Osteocyte (in vitro differentiated cells): ENCODE measurements around the gene OR1I1. TPM values are rescaled to one million over a fixed set of nuclear protein-coding genes. Genes with fewer than 3 reads are reported as not detected.
"Not testable (repeated sequence)": the region's sequence is repeated elsewhere in the genome, so short reads cannot be mapped to it uniquely, and the experiment has no call there.

ENCODE experiments used
- DNase-seq: peaks from one replicate; pipeline ENCODE4 v3.0.0; 2021; ENCODE audit warnings: mixed read lengths; ENCODE audit not compliant: unreplicated experiment; ENCODE audit errors: extremely low spot score
- H3K27ac Mint-ChIP-seq: one replicate; pipeline ENCODE4 v1.8.0; 2021; ENCODE audit warnings: mild to moderate bottlenecking, mixed read lengths; ENCODE audit not compliant: unreplicated experiment
- H3K27me3 Mint-ChIP-seq: one replicate; pipeline ENCODE4 v1.8.0; 2021; ENCODE audit warnings: mixed read lengths; ENCODE audit not compliant: unreplicated experiment
- H3K36me3 Mint-ChIP-seq: one replicate; pipeline ENCODE4 v1.8.0; 2021; ENCODE audit warnings: mixed read lengths; ENCODE audit not compliant: unreplicated experiment
- H3K4me1 Mint-ChIP-seq: one replicate; pipeline ENCODE4 v1.8.0; 2021; ENCODE audit warnings: mixed read lengths; ENCODE audit not compliant: unreplicated experiment
- H3K4me3 Mint-ChIP-seq: one replicate; pipeline ENCODE4 v1.8.0; 2021; ENCODE audit warnings: mild to moderate bottlenecking, moderate library complexity, mixed read lengths; ENCODE audit not compliant: unreplicated experiment
- H3K9me3 Mint-ChIP-seq: one replicate; pipeline ENCODE4 v1.8.0; 2021; ENCODE audit warnings: mixed read lengths; ENCODE audit not compliant: unreplicated experiment
- CTCF ChIP-seq: fragments of 200-600 bp; sonication (generic); IDR thresholded peaks from 2 replicates; pipeline ENCODE4 v1.5.0; 2021; ENCODE audit warnings: antibody characterized with exemption, mild to moderate bottlenecking, moderate library complexity
- total RNA-seq: library from RNA; stranded (reverse); gene quantifications from 2 replicates; pipeline ENCODE4 v1.2.1, GENCODE V29; 2021

The OR1I1 gene
- total RNA-seq, 1 donor from 2014 or later = not detected

GRCh38 chr19:15050639-15051038 is 31.4 kb upstream of the OR1I1 start:
- no peak for TF ChIP-seq CTCF
- Mint-ChIP-seq H3K4me3 (no peak overlapping the region), H3K27ac (no peak overlapping the region), H3K27me3 (no peaks in the 10 kb centered on the region), H3K9me3 (peaks cover 7% of the 10 kb centered on the region), H3K36me3 (no peaks in the 10 kb centered on the region), H3K4me1 (no peaks in the 10 kb centered on the region)
- no peak for DNase-seq

GRCh38 chr19:15062036-15062435 is 20.0 kb upstream of the OR1I1 start:
- Mint-ChIP-seq H3K27me3 (peaks cover 15% of the 10 kb centered on the region), H3K36me3 (no peaks in the 10 kb centered on the region), H3K4me1 (no peaks in the 10 kb centered on the region), H3K27ac (no peak overlapping the region), H3K4me3 (no peak overlapping the region), H3K9me3 (no peaks in the 10 kb centered on the region)
- TF ChIP-seq CTCF = no peak
- DNase-seq = no peak

GRCh38 chr19:15070386-15070785 is 11.6 kb upstream of the OR1I1 start:
- H3K4me1 Mint-ChIP-seq, H3K4me3 Mint-ChIP-seq, H3K9me3 Mint-ChIP-seq, H3K36me3 Mint-ChIP-seq, H3K27ac Mint-ChIP-seq, DNase-seq: not testable (repeated sequence)
- peaks cover 20% of the 10 kb centered on the region for H3K27me3 Mint-ChIP-seq

GRCh38 chr19:15072930-15073647 is 8.9 kb upstream of the OR1I1 start:
- no peak for DNase-seq
- no peak for TF ChIP-seq CTCF
- Mint-ChIP-seq H3K36me3 (no peaks in the 10 kb centered on the region), H3K27ac (no peak overlapping the region), H3K9me3 (no peaks in the 10 kb centered on the region), H3K27me3 (peaks cover 12% of the 10 kb centered on the region), H3K4me3 (no peak overlapping the region), H3K4me1 (no peaks in the 10 kb centered on the region)

- Mint-ChIP-seq H3K4me1 (no peaks in the 10 kb centered on the region), H3K36me3 (no peaks in the 10 kb centered on the region), H3K9me3 (no peaks in the 10 kb centered on the region), H3K4me3 (no peak overlapping the region), H3K27me3 (peaks cover 18% of the 10 kb centered on the region), H3K27ac (no peak overlapping the region)
- TF ChIP-seq CTCF = no peak
- no peak for DNase-seq
Observed at GRCh38 chr19:15074371-15074770, 7.6 kb upstream of the OR1I1 start.
